NCI-H2196 treated with DMSO at 0.1 percent for 48 hours (cell line): ENCODE results near the gene GLI3.

ENCODE experiments used
- DNase-seq: peaks from one replicate; lab custom pipeline; 2025; ENCODE audit not compliant: unreplicated experiment; lab: John Stamatoyannopoulos, UW

GLI3 gene

DNA sequence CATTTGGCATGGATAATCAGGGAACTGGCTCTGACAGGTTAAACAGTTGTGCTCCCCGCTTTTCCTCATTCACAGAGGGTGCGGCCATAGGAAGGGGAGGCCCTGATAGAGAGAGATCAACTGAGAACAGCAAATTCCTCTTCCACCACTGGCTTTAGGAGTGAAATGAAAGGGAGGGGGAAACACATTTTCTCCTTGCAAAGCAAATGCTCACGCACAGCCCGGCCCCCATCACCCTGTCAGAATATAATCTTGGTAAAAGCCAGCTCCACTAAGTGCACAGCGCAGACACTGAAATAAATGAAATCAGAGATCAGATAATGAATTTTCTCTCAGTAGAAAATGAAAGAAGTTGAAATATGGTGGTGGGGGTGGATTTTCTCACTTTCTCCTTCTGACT is 187.2 kb downstream of the GLI3 start:
- DNase-seq: no peak

DNA sequence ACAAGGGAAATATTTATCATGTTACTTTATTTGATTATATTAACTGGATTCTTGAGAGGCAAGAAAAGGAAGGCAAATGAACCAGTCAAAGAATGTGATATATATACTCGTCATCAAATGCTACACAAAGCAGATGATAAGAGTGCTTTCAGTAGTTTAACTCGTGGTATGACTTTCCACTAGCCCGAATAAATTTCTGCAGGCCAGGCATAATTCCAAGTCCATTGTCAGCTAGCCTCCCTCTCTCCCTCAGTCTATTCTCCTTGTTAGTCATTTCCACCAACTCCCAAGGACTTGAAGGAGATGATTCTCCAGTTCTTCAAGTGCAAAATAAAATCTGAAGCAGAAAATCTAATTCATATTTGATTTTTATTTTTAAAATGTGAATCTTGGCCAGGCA is 190.5 kb downstream of the GLI3 start:
- no peak for DNase-seq

DNA sequence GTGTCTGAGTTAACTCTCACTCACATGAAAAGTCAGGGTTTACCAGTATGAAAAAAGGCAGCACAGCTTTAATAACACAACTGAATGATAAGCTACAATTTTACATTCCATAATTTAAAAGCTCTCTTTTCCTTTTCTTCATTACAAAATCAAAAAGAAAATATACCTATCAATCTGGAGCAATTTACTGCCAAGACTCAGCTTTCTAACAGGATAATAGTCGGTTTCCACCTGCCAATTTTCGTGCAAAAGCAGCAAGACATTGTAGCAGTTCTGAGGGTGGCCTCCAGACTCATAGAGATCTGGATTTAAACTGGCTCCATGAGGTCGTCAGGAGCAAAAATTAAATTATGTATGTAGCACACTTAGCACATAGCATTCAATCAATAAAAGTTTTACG is 191.0 kb downstream of the GLI3 start:
- no peak for DNase-seq

DNA sequence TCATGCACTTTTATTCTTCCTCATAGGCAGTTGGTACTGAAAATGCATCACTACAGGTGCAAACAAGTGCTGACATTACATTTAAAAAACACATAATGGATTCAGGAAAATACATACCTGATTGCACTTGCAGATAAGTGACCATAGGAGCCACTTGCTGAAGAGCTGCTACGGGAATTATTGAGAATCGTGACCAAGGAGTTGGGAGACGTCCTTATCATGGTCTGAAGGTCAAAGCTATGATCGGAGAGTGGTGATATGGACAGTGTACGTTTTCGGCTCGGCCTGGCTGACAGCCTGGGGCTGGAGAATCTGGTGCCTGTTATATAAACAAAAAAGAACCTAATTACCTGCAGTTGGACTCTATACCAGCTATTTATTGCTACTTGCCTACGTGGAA is 197.1 kb downstream of the GLI3 start:
- no peak for DNase-seq

DNA sequence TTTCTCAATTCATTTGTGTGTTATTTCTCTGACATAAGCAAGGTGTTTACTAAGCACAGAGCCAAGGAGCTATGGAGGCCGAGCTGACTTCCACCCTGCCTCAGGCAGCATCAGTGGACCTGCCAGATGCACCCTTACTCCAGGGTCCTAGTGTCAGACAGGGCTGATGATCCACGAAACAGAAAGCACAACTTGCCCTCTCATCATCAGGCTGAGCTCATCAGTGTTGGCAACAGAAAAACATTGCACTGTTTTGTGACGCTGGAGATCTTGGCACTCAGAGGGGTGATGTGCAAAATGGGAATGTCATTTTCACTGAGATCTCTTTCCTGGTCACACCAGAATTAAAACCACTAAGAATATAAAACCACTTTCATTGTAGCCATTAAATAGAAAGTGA is 201.8 kb downstream of the GLI3 start:
- no peak for DNase-seq

DNA sequence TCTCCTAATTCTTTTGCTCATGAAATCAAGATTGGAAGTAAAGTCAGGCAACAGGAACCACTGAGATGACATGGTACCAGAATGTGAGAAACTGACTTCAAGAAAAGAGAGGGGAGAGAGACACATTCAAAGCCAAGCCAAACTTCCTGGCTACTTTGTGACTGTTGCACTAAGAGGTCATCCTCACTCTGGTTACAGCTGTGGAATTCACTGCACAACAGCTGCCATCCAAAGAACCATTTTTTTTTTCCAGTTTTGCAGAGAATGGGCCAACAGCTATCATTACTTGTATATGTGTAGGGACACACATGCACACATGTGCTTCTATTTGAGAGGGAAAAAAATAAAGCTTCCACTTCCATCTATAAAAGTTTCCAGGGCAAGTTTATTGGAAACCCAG is 203.5 kb downstream of the GLI3 start:
- DNase-seq: no peak

DNA sequence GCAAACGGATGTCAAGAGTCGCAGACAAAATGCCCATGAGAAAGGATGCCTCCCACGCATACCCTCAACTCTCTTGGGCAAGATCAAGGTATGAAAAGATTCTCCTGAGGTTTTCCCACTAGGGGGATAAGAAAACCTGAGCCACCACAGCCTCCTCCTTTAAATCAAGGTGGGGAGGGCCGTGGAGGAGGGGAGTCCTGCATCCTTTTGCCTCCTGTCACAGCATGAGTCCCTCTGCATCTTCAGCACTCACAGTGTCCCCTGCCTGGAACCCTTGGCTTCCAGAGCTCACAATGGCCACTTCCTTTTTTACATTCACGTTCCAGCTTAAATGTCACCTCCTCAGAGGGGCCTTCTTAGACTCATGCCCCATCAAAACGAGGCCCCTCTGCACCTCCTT is 207.6 kb downstream of the GLI3 start:
- no peak for DNase-seq

DNA sequence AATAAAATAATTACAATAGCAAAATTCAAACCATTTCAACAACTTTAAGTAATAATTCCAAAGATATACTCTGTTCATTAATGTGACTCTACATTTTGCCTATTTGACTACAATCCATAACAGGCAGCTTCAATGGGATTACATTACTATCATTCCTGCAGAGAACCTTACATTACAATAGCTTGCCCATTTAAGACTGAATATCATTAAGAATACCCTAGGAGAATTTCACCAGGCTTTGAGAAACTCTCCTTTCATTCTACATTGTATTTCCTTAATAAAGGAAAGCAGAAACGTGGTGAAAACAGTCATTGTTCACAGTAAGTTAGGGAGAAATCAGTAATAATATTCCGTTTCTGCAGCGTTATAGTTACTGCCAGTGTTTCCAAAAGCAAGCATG is 209.5 kb downstream of the GLI3 start:
- DNase-seq: no peak

DNA sequence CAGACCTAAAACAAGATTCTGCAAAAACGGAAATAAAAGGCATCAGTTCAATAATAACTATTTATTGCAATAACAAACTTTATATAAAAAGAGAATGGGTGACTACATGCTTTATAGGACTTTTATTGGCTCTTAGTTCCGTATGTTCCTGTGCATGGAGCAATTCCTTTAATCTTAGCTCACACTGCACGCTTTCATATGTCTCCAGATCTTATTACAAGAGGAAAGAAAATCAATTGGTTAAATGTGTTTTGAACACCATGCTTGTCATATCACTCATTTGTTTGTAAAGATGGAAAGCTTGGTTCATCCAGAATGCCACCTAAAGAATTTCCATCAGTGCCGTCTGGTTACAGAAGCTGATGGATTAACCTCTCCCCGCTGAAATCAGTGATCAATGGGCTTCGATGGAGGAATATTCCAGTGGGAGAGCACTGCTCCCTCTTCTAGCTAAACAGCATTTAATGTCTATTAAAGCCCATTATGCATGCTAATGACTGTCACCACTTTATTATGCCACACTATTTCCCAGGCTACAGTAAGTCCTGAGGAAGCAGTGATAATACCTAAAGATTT is 210.3 kb downstream of the GLI3 start:
- no peak for DNase-seq

DNA sequence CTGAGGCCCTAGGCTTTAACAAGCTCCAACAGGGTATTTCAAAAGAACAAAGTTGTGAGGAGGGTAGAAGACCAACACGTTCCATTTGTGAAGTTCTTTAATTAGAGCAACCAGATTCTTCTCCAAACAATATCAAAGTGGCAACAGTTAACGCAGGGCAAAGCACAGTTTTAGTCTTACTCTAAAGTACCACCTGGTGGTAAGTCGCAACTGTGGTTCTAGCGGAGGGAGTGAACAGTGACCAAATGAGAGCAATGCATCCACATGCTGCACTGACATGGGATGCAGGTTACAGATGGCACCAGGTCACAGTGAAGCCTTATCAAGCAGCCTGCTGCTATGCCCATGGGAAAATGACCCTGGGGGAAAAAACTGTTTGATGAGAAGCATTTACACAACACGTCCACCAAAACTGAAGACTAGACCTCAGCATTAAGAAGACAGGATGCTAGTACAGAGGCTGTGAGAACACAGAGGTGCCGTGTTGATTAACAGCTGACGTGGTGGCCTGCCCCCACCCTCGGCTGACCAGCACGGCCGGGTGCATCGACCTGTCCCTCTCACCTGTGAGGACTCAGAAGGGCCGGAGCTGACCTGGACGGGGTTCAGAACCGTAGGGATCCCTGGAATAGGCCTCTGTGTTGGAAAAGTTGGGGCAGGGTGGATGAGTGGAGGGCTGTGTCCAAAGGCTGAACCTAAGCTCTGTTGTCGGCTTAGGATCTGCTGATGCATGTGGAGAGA is 211.2 kb downstream of the GLI3 start:
- DNase-seq: no peak

DNA sequence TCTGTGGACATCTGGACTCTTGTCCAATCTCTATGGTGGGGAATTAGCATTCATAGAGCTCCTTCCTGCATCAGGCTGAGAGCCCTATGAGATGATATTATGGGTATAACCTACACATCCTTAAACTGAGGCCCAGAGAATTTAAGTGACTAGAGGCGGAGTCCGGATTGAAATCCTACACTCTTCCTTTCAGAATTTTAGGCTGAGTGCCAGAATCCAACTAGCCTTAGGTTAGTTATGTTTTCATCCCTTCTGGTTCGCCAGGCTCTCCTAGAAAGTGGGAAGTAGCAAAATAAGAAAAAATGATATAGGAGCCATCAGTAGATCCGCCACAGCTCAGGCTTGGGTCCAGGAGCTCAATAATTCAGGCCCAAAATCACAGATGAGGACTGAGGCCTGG is 212.5 kb downstream of the GLI3 start:
- no peak for DNase-seq

DNA sequence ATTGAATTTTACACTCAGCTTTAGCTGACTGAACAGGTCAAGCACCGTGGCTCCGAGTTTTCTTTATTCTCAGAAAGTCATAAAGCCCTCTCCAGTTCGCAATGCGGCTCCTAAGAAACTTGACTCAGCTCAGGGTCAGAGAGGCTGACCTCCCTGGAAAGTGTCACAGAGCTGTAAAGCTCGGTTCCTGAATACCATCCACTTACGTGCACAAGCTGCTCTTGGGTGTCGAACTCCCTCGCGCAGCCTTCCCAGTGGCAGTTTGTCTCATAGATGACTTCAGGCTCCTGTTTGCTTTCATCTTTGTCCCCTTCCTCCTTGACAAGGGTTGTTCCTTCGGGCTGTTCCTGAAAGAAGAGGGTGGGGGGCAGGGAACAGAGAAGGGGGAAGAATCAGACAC is 213.7 kb downstream of the GLI3 start:
- DNase-seq: no peak

DNA sequence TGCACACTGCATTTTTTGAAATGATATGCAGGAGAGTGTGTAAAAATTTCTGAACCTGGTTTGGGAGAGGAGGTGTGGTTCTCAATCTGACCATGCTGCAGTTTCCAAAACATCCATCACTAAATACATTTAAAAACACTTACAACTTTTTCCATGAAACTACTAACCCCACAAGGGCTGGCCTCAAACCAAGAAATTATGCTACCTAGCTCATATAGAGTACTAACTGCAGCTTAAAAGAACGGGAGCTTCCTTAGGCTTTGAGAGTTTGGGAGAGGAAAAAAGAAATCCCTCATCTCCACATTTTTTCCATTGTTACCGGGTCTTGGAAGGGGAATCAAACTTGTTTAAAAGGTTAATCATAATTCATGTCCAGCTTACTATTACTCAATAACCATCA is 214.2 kb downstream of the GLI3 start:
- no peak for DNase-seq

DNA sequence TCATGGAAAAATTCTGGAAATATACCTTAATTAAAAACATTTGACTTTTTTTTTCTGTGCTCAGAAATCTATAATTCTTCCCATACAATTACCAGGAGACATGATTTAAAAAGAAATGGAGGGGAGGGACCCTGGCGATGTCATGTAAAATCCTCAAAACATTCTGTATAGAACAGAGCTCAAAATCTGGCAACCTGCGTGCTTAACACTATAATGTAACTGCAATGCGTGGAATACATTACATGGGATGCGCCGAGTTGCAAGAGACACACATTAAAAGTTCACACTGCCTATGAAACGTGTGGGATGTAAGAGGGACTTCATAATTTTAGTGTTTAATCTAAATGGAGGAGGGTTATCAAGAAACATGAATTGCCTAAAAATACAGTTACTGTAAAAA is 215.0 kb downstream of the GLI3 start:
- no peak for DNase-seq

DNA sequence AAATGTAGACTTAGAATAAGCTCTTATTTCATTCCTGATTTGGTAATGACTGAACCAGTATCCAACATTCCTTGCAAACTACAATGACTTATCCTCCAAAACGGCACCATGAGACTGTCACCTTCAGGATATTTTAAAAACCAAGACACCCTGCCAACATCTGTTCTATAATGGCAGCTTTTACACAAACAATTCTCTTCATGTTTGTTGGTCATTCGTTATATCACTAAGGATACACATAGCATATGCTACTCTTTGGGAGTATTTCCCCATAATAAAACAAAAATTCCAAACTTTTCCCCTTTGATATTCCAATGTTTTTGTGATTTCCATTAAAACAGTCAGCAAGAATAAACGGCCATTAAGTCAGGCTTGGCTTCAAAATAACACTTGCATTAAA is 215.4 kb downstream of the GLI3 start:
- no peak for DNase-seq

DNA sequence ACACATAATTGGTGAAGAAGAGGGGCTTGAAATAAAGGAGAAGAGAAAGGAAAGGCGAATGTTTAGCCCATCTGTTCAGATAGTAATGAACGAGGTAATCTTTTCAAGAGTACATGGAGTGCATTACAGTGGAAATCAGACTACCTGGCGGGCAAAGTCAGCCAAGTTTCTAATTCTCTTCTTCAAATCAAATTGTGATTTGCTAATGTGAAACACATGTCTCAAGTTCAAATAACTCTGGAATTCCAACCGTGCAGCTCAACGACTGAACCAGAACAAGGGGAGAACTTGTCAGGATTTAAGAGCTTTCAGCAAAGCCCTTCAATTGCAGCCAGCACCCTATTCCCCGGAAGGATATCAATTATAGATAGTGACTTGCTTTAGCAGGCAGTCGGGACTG is 216.9 kb downstream of the GLI3 start:
- no peak for DNase-seq

DNA sequence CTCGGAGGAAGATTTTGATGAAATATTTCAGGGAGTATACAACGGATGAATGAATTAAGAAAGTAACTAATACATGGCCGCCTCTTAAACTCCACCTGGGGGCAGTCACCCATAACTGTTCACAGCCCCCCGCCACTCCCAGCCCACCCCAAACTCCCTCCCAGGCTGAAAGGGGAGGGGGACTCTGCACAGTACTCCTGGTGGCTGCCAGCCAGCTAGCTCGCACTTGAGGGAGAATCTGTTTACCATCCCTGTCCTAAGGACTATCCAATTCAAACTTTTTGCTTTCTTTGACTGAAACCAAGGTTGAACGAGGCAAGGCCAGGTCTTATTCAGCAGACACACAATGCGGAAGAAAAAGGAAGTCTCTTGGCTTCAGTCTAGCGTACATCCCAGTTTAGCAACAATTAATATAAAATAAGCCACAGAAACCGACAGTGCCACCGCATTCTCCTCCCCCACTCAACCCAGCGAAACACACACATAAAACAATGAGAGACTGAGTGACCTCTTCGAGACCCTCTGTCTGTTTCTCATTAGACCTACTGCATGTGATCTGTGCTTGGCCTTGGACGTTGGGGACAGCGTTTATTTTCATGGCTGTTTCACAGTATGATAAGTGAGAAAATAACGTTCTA is 219.5 kb downstream of the GLI3 start:
- no peak for DNase-seq

DNA sequence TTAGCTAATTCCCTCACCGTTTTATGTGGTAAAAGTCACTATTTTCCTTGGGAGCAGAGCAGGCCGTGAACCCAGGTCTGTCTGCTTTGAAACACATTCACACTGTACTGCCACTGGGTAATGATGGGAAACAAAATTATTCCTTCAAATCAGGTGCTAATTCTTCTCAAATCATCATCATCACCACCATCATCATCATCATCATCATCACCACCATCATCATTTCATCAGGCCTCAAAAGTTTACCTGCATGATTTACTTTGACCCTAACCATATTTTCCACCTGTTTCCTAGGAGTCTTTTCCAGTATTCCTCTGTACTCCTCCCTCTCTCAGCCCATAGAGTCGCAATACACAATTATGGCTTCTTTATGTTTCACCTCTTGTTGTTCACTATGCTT is 220.5 kb downstream of the GLI3 start:
- no peak for DNase-seq

DNA sequence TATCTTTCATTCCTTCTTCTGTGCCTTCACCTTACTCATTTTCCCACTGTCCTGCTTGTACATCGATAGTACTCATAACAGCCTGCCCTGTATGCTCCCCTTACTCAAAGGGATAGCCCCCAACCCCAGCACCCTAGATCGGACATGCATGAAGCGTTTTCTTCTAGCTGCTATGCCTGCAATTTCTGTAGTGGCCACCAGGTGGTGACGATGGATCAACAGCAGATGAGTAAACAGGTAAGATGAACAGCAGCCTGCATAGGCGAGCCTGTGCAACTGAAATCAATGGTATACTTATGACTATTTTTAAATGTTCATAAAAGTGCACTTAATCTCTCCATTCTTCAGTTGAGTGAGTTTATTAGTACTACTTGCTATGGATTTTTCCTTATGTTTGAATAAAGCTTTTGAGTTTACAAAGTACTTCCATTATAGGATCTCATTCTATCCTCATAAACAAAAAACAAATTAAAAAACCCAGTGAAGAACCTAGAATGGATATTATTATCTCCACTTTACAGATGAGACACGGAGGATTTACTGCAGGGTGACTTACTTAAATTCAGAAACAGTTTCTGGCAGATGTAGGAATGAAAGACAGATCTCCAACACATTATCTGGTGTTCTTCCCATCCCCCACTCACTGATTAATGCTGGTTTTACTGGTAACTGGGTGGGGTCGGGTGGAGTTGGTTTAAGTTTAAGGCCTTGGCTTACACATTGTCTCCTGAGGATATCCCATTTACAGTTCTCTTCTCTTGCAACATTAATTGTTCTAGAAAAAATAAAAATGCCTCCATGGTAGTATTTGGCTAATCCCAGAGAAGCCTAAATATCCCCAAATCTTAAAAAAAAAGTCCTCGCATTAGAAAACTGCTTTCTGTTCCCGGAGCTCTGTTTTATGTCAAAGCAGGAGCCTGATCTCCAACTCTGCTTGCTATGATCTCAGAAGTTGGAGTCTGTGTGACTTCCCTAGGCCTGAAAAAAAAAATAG is 222.1 kb downstream of the GLI3 start:
- DNase-seq: no peak

DNA sequence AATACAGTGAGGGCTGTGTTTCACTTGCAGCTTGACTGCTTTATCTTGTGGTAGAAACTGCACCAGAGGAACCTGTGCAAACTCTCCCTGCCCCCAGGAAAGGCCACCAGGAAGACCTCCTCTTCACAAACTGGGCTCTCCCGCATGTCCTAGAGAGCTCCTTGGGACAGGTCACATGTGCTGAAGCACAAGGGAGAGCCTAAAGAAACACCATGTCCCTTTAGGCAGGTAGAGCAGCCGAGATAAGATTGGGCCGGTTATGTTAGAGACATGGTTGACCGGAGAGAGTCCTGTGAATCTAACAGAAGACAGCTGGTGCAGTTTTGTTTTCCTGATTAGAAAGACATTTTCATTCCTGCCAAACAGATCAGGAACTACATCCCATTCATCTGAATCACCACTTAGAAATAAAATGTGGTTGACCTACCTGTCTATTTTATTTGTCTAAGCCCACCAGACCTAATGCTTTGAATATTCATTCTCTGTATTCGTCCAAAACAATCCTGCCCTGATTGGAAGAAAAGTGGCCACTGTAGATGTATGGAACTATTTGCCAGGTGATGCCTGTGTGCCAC is 224.1 kb downstream of the GLI3 start:
- no peak for DNase-seq

DNA sequence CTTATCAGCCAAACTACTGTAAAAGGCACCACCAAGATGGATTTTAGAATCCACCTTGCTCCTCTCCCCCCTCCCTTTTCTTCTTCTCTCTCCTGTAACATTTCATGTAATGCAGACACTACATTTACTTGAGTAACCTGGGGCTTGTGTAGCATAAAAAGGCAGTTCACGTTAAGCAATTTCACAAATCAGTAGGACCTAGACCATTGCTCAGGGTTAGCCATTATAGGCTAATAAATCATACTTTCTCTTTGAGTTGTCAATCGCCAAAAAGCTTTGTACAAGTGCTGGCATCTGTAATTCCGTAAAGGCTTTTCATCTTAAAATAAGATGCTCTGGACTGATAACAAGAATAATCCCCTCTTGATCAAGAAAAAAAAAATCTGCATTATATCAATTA is 224.7 kb downstream of the GLI3 start:
- no peak for DNase-seq
